Measurements from ENCODE around the gene SPG11.
"Not testable (repeated sequence)": the region's sequence is repeated elsewhere in the genome, so short reads cannot be mapped to it uniquely, and the experiment has no call there.

- not testable (repeated sequence) for TF ChIP-seq EZH2phosphoT487 (IDR thresholded peaks at IDR 0.05; ENCODE audit: borderline replicate concordance); CTCF (conservative IDR thresholded peaks at IDR 0.05; ENCODE audit: low read length)
Observed at GRCh38 chr15:44700676-44701075, 37.2 kb upstream of the SPG11 start.
